Endodermal cell (in vitro differentiated cells): Measurements from ENCODE around the gene ADORA2A. TPM values are rescaled to one million over a fixed set of nuclear protein-coding genes. Genes with fewer than 3 reads are reported as not detected.

Source experiments
- DNase-seq: peaks from one replicate; pipeline ENCODE4 v3.0.0-alpha.2; 2017
- H3K27ac ChIP-seq: 2 replicates; pipeline ENCODE4 v1.5.1; 2013; ENCODE audit warnings: mild to moderate bottlenecking, low read depth, low read length, moderate library complexity
- H3K27me3 ChIP-seq: 2 replicates; pipeline ENCODE4 v1.6.1; 2013; ENCODE audit warnings: mild to moderate bottlenecking, low read length, moderate library complexity; ENCODE audit not compliant: insufficient read depth, control insufficient read depth, poor library complexity, severe bottlenecking
- H3K36me3 ChIP-seq: 2 replicates; pipeline ENCODE4 v1.7.0; 2013; ENCODE audit warnings: mild to moderate bottlenecking, low read length, moderate library complexity; ENCODE audit not compliant: control insufficient read depth, insufficient read depth
- H3K4me1 ChIP-seq: one replicate; pipeline ENCODE4 v1.7.0; 2013; ENCODE audit warnings: low read length; ENCODE audit not compliant: control insufficient read depth, insufficient read depth
- H3K4me3 ChIP-seq: 2 replicates; pipeline ENCODE4 v1.5.1; 2013; ENCODE audit warnings: mild to moderate bottlenecking, low read length, moderate library complexity
- H3K9ac ChIP-seq: 2 replicates; pipeline ENCODE4 v1.6.1; 2013; ENCODE audit warnings: mild to moderate bottlenecking, low read length, moderate library complexity; ENCODE audit not compliant: poor library complexity, severe bottlenecking; ENCODE audit errors: extremely low read depth
- H3K9me3 ChIP-seq: 2 replicates; pipeline ENCODE4 v1.6.1; 2013; ENCODE audit warnings: mild to moderate bottlenecking, low read length, moderate library complexity; ENCODE audit not compliant: control insufficient read depth
- H3K27ac Mint-ChIP-seq: 2 replicates; pipeline ENCODE4 v1.8.0; 2020; ENCODE audit warnings: mixed read lengths
- H3K27me3 Mint-ChIP-seq: 2 replicates; pipeline ENCODE4 v1.8.0; 2021; ENCODE audit warnings: mild to moderate bottlenecking, mixed read lengths; ENCODE audit not compliant: insufficient read depth
- H3K36me3 Mint-ChIP-seq: 2 replicates; pipeline ENCODE4 v1.8.0; 2020; ENCODE audit warnings: low read depth, mixed read lengths
- H3K4me1 Mint-ChIP-seq: 2 replicates; pipeline ENCODE4 v1.8.0; 2020; ENCODE audit warnings: mixed read lengths
- H3K4me3 Mint-ChIP-seq: 2 replicates; pipeline ENCODE4 v1.8.0; 2020; ENCODE audit warnings: mild to moderate bottlenecking, moderate library complexity, mixed read lengths
- H3K9me3 Mint-ChIP-seq: 2 replicates; pipeline ENCODE4 v1.8.0; 2020; ENCODE audit warnings: mild to moderate bottlenecking, mixed read lengths
- WGBS, 2 experiments: methylation state at CpG; one replicate each; pipeline versions ENCODE4 v1.1.5 to v1.1.7; 2013; ENCODE audit warnings: missing lambda C conversion rate in 2 of 2, mixed read lengths in 1 of 2; ENCODE audit not compliant: insufficient coverage in 1 of 2, insufficient read length in 1 of 2; 5-methylcytosine and 5-hydroxymethylcytosine counted together
- total RNA-seq, 2 donors: library from RNA; stranded (reverse); fragmentation: NEBNext Ultra II Directional in 1 of 2; extraction: Animal tissue kit (Norgen Biotek cat#: 25700) in 1 of 2; gene quantifications; 2 replicates in 1 of 2; 3 replicates in 1 of 2; pipeline ENCODE4 v1.2.1, GENCODE V29; 2021
- TF ChIP-seq, protein P1 (sequence below): fragments of 200-600 bp; sonication (generic); conservative IDR thresholded peaks from 2 replicates; pipeline ENCODE4 v1.5.0; 2021; ENCODE audit warnings: antibody characterized with exemption, mild to moderate bottlenecking

Gene ADORA2A
- total RNA-seq, 2 donors from 2014 or later = 4.1 to 4.7 TPM

DNA sequence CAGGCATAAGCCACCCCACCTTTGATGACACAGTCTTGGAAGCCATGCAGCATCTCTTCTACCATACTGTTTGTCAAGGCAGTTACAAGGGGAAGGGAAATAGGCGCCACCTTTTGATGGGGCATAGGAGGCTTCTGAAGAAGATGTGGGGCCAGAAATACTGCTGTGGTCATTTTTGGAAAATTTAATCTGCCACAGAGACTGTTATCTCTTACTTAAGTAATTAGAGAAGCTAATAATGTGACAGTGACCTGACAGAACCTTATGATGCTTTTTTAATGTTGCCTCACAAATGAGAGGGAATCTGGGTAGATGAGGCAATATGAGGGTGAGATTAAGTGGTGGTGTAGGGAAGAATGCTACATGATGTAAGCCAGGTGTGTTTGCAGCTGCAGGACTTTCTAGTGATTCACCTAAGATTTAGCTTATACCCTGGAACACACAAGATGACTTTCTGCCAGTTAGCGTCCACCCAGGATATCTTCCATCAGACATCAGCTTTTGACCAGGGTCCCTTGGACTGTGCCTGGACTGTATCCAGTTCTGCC lies 34.3 kb upstream of the ADORA2A start:
- Histone ChIP-seq H3K4me1 (no peaks in the 10 kb centered on the region), H3K9me3 (no peaks in the 10 kb centered on the region), H3K27ac (no peak overlapping the region), H3K9ac (no peak overlapping the region), H3K27me3 (no peaks in the 10 kb centered on the region), H3K4me3 (no peak overlapping the region), H3K36me3 (peaks cover 43% of the 10 kb centered on the region)
- no peak overlapping the region for H3K4me3 Mint-ChIP-seq
- no peak overlapping the region for H3K27ac Mint-ChIP-seq
- WGBS, 2 experiments = 95 to 100% methylated on average over 1 to 2 of the region's 2 CpGs
- no peaks in the 10 kb centered on the region for H3K27me3 Mint-ChIP-seq
- DNase-seq = no peak
- peaks cover 30% of the 10 kb centered on the region for H3K36me3 Mint-ChIP-seq
- TF ChIP-seq, protein P1, sequence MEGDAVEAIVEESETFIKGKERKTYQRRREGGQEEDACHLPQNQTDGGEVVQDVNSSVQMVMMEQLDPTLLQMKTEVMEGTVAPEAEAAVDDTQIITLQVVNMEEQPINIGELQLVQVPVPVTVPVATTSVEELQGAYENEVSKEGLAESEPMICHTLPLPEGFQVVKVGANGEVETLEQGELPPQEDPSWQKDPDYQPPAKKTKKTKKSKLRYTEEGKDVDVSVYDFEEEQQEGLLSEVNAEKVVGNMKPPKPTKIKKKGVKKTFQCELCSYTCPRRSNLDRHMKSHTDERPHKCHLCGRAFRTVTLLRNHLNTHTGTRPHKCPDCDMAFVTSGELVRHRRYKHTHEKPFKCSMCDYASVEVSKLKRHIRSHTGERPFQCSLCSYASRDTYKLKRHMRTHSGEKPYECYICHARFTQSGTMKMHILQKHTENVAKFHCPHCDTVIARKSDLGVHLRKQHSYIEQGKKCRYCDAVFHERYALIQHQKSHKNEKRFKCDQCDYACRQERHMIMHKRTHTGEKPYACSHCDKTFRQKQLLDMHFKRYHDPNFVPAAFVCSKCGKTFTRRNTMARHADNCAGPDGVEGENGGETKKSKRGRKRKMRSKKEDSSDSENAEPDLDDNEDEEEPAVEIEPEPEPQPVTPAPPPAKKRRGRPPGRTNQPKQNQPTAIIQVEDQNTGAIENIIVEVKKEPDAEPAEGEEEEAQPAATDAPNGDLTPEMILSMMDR = no peak
- no peaks in the 10 kb centered on the region for H3K4me1 Mint-ChIP-seq
- H3K9me3 Mint-ChIP-seq = no peaks in the 10 kb centered on the region

DNA sequence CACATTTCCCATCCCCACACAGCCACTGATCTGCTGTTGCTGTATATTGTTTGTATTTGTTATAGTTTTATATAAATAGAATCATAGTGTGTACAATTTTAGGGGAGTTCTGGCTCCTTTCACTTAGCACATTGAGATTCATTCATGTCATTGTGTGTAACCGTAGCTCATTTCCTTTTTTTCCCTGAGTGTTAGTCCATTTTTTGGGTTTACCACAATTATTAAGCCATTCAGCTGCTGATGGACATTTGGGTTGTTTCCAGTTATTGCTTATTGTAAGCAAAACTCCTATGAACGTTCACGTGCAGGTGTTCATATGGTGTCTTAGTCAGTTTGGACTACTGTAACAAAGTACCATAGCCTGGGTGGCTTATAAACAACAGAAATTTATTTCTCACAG lies 33.6 kb upstream of the ADORA2A start:
- Histone ChIP-seq H3K4me3 (no peak overlapping the region), H3K9me3 (no peaks in the 10 kb centered on the region), H3K4me1 (no peaks in the 10 kb centered on the region), H3K9ac (no peak overlapping the region), H3K27ac (no peak overlapping the region), H3K27me3 (no peaks in the 10 kb centered on the region), H3K36me3 (peaks cover 51% of the 10 kb centered on the region)
- Mint-ChIP-seq H3K4me3 (no peak overlapping the region), H3K36me3 (peaks cover 32% of the 10 kb centered on the region), H3K4me1 (no peaks in the 10 kb centered on the region), H3K27me3 (no peaks in the 10 kb centered on the region), H3K27ac (no peak overlapping the region), H3K9me3 (no peaks in the 10 kb centered on the region)
- no peak for DNase-seq
- TF ChIP-seq, protein P1 = no peak
- 97% methylated on average over 3 of the region's 3 CpGs; no CpG with 5 or more reads in 1 of the 2 experiments for whole genome bisulfite sequencing, 2 experiments

DNA sequence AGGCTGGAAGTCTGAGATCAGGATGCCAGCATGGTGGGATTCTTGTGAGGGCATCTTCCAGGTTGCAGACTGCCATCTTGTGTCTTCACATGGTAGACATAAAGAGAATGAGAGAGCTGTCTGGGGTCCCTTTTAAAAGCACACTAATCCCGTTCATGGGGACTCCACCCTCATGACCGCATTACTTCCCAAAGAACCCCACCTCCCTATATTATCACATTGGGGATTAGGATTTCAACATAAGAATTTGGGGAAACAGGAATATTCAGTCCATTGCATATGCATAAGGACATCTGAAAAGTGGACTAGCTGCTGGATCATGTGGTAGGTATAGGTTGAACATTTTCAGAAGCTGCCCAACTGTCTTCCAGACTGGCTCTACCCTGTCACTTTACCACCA lies 33.1 kb upstream of the ADORA2A start:
- no peaks in the 10 kb centered on the region for H3K27me3 ChIP-seq
- Mint-ChIP-seq H3K27me3 (no peaks in the 10 kb centered on the region), H3K9me3 (no peaks in the 10 kb centered on the region), H3K27ac (peak overlapping the region; percentile 35), H3K4me3 (no peak overlapping the region), H3K36me3 (peaks cover 32% of the 10 kb centered on the region), H3K4me1 (no peaks in the 10 kb centered on the region)
- H3K27ac ChIP-seq = no peak overlapping the region
- TF ChIP-seq, protein P1 = peak; percentile 20
- no peak for DNase-seq
- 100% methylated on average over 1 of the region's 2 CpGs; no CpG with 5 or more reads in 1 of the 2 experiments for WGBS, 2 experiments
- H3K4me1 ChIP-seq = no peaks in the 10 kb centered on the region
- no peak overlapping the region for H3K9ac ChIP-seq
- H3K9me3 ChIP-seq = no peaks in the 10 kb centered on the region
- H3K4me3 ChIP-seq = no peak overlapping the region
- peaks cover 53% of the 10 kb centered on the region for H3K36me3 ChIP-seq
